ENCODE results near the gene GPR137C. TPM values are rescaled to one million over a fixed set of nuclear protein-coding genes. Genes with fewer than 3 reads are reported as not detected.

The GPR137C gene
- total and polyA plus RNA-seq, 2 of the 4 experiments (the other 2 are of a cell fraction) = 0.72 to 0.91 TPM

DNA sequence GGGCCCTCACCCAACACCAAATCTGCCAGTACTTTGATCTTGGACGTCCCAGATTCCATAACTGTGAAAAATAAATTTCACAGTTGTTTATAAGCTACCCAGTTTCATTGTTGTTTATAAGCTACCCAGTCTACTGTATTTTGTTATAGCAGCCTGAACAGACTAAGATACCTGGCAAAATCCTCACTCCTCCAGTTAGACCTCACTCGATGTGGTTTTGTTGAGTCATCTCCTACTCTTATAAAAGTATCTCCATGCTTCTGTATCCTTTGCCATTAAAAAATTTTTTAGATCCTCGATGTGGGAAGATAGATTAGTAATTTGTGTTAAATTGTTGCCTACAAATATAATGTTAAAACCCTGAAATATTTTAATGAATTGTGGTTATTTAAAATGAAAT lies 16.4 kb upstream of the GPR137C start:
- CTCF ChIA-PET = no interaction called here

More for the DNA sequence above, 16.4 kb upstream of the GPR137C start:
- Histone ChIP-seq H3K23ac (ENCODE audit: low read depth, low read length) (no peak overlapping the region), H3K27me3 (ENCODE audit: control insufficient read depth, insufficient read depth, low read length) (no peaks in the 10 kb centered on the region), H3K27ac (ENCODE audit: insufficient read depth, low read length) (no peak overlapping the region), H2BK20ac (ENCODE audit: low read depth, low read length) (no peak overlapping the region), H3K4ac (ENCODE audit: low read depth, low read length) (no peak overlapping the region), H3K56ac (ENCODE audit: extremely low read depth, insufficient read depth, low read length) (no peak overlapping the region), H3K9me3 (ENCODE audit: control insufficient read depth, insufficient read depth, low read length) (no peaks in the 10 kb centered on the region), H2BK120ac (ENCODE audit: low read depth, low read length) (no peak overlapping the region), H3K18ac (ENCODE audit: low read depth, low read length) (no peak overlapping the region), H3K14ac (replicated peaks; ENCODE audit: low read depth, low read length) (no peak overlapping the region), H2AFZ (replicated peaks; ENCODE audit: low read length, poor library complexity) (no peak overlapping the region), H3K9ac (ENCODE audit: low read depth, low read length) (no peak overlapping the region), H3K79me1 (ENCODE audit: low read depth in 1 of 2, low read length in 2 of 2) (no peaks in the 10 kb centered on the region), H2BK15ac (ENCODE audit: low read depth, low read length) (no peak overlapping the region), H3K36me3 (ENCODE audit: control insufficient read depth, insufficient read depth, low read length) (no peaks in the 10 kb centered on the region), H4K20me1 (ENCODE audit: insufficient read depth, low read length) (no peaks in the 10 kb centered on the region), H3K4me1 (ENCODE audit: control insufficient read depth, insufficient read depth, low read length) (no peaks in the 10 kb centered on the region), H3K4me3 (ENCODE audit: insufficient read depth, low read depth, low read length) (no peak overlapping the region), H4K91ac (ENCODE audit: insufficient read depth, low read depth, low read length) (no peak overlapping the region), H2AK9ac (replicated peaks; ENCODE audit: low read depth, low read length, poor library complexity) (no peak overlapping the region), H4K8ac (ENCODE audit: low read depth in 2 of 2, low read length in 2 of 2) (no peak overlapping the region), H3K9me1 (ENCODE audit: insufficient read depth, low read length) (0 out of 2 replicates have a peak, but pooled peaks cover 5% of the 10 kb centered on the region), H3K4me2 (ENCODE audit: low read depth, low read length) (no peak overlapping the region), H2AK5ac (ENCODE audit: low read depth, low read length) (no peak overlapping the region), H2BK5ac (ENCODE audit: low read depth, low read length, poor library complexity, severe bottlenecking) (no peak overlapping the region), H4K5ac (ENCODE audit: low read depth, low read length) (no peak overlapping the region)
- no peak for DNase-seq
- TF ChIP-seq RCOR1 (IDR thresholded peaks at IDR 0.05; ENCODE audit: insufficient replicate concordance, low read length) (no peak), POLR2A (IDR thresholded peaks at IDR 0.05; ENCODE audit: low read depth, low read length) (no peak), BHLHE40 (IDR thresholded peaks at IDR 0.05; ENCODE audit: low read depth, low read length) (no peak), CHD1 (IDR thresholded peaks at IDR 0.05; ENCODE audit: low read depth, low read length) (no peak), NFE2L2 (IDR thresholded peaks at IDR 0.05; ENCODE audit: low read depth, low read length) (no peak), FOS (IDR thresholded peaks at IDR 0.05; ENCODE audit: low read depth, low read length) (no peak), SMC3 (IDR thresholded peaks at IDR 0.05; ENCODE audit: low read depth, low read length) (no peak), MXI1 (IDR thresholded peaks at IDR 0.05; ENCODE audit: borderline replicate concordance, low read depth, low read length) (no peak), RFX5 (IDR thresholded peaks at IDR 0.05; ENCODE audit: low read depth, low read length) (no peak), MAFK (IDR thresholded peaks at IDR 0.05; ENCODE audit: low read depth, low read length) (no peak)
- TF ChIP-seq, protein P1, sequence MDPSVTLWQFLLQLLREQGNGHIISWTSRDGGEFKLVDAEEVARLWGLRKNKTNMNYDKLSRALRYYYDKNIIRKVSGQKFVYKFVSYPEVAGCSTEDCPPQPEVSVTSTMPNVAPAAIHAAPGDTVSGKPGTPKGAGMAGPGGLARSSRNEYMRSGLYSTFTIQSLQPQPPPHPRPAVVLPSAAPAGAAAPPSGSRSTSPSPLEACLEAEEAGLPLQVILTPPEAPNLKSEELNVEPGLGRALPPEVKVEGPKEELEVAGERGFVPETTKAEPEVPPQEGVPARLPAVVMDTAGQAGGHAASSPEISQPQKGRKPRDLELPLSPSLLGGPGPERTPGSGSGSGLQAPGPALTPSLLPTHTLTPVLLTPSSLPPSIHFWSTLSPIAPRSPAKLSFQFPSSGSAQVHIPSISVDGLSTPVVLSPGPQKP (IDR thresholded peaks at IDR 0.05; ENCODE audit: borderline replicate concordance, low read depth, low read length) = no peak
- TF ChIP-seq, protein P2, sequence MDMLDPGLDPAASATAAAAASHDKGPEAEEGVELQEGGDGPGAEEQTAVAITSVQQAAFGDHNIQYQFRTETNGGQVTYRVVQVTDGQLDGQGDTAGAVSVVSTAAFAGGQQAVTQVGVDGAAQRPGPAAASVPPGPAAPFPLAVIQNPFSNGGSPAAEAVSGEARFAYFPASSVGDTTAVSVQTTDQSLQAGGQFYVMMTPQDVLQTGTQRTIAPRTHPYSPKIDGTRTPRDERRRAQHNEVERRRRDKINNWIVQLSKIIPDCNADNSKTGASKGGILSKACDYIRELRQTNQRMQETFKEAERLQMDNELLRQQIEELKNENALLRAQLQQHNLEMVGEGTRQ (IDR thresholded peaks at IDR 0.05; ENCODE audit: low read depth, low read length) = no peak
- TF ChIP-seq, protein P3, sequence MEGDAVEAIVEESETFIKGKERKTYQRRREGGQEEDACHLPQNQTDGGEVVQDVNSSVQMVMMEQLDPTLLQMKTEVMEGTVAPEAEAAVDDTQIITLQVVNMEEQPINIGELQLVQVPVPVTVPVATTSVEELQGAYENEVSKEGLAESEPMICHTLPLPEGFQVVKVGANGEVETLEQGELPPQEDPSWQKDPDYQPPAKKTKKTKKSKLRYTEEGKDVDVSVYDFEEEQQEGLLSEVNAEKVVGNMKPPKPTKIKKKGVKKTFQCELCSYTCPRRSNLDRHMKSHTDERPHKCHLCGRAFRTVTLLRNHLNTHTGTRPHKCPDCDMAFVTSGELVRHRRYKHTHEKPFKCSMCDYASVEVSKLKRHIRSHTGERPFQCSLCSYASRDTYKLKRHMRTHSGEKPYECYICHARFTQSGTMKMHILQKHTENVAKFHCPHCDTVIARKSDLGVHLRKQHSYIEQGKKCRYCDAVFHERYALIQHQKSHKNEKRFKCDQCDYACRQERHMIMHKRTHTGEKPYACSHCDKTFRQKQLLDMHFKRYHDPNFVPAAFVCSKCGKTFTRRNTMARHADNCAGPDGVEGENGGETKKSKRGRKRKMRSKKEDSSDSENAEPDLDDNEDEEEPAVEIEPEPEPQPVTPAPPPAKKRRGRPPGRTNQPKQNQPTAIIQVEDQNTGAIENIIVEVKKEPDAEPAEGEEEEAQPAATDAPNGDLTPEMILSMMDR (conservative IDR thresholded peaks at IDR 0.05; ENCODE audit: low read depth, low read length) = no peak
- no CpG with 5 or more reads among the region's 3 CpGs for WGBS, 2 experiments (ENCODE audit: extremely low coverage in 2 of 2, insufficient read length in 1 of 2)
- no TSS peak for BruUV-seq (replicated peaks)
- dilution Hi-C loops (cut with HindIII; ENCODE audit: low sequenced_read_pairs, unreplicated experiment) = no loop called here
- no peak for ATAC-seq (ENCODE audit: low read depth)
- POLR2A ChIA-PET (ENCODE audit: unreplicated experiment) = no interaction called here
- in situ Hi-C loops (cut with MboI; ENCODE audit: low sequenced_read_pairs) = no loop called here
- intact Hi-C loops (cut with micrococcal nuclease) = no loop called here
